ENCODE measurements around the gene ENTPD1.

GRCh38 chr10:95819620-95820329, 63.8 kb downstream of the ENTPD1 start:
- TF ChIP-seq YY1 (IDR thresholded peaks at IDR 0.05; ENCODE audit: extremely low read depth, insufficient replicate concordance, low read depth, low read length): no peak
- TF ChIP-seq MAX (IDR thresholded peaks at IDR 0.05): no peak
- no peak for TF ChIP-seq CTCF (IDR thresholded peaks at IDR 0.05 in 2 of 3, conservative IDR thresholded peaks at IDR 0.05 in 1 of 3; ENCODE audit: borderline replicate concordance in 1 of 3, insufficient read depth in 1 of 3, low read depth in 2 of 3, low read length in 2 of 3)
- TF ChIP-seq POLR2A (IDR thresholded peaks at IDR 0.05; ENCODE audit: borderline replicate concordance, extremely low read depth, insufficient read depth, insufficient read length): no peak
- TF ChIP-seq EZH2 (IDR thresholded peaks at IDR 0.05): no peak
- TF ChIP-seq REST (IDR thresholded peaks at IDR 0.05; ENCODE audit: low read depth): no peak
